Tibial artery (tissue), 4 donors: ENCODE data around the gene DEFB124.
"Not testable (repeated sequence)": the region's sequence is repeated elsewhere in the genome, so short reads cannot be mapped to it uniquely, and the experiment has no call there.

ENCODE experiments used
- DNase-seq, 2 donors: peaks; one replicate each; pipeline ENCODE4 v3.0.0-alpha.2; 2019
- H3K27ac ChIP-seq, 2 donors: fragments of 200-600 bp; sonication (generic) in 1 of 2; 1 replicate in 1 of 2; 2 replicates in 1 of 2; pipeline ENCODE4 v1.5.1; 2018 to 2019; ENCODE audit warnings: mild to moderate bottlenecking in 1 of 2
- H3K27me3 ChIP-seq, 2 donors: fragments of 200-600 bp; sonication (generic) in 1 of 2; one replicate each; pipeline versions ENCODE4 v1.5.1 to v1.6.0; 2016 to 2019
- H3K36me3 ChIP-seq, 3 donors: fragments of 200-600 bp; sonication (generic) in 2 of 3; one replicate each; pipeline ENCODE4 v1.5.1; 2016 to 2019; ENCODE audit warnings: mild to moderate bottlenecking in 2 of 3
- H3K4me1 ChIP-seq, 4 donors: fragments of 200-600 bp; sonication (generic) in 2 of 4; 1 replicate in 3 of 4; 2 replicates in 1 of 4; pipeline ENCODE4 v1.5.1; 2016 to 2019
- H3K4me3 ChIP-seq, 2 donors: fragments of 200-600 bp; sonication (generic) in 1 of 2; 1 replicate in 1 of 2; 2 replicates in 1 of 2; pipeline ENCODE4 v1.5.1; 2018 to 2019; ENCODE audit warnings: mild to moderate bottlenecking in 2 of 2
- H3K9me3 ChIP-seq, 3 donors: fragments of 200-600 bp; sonication (generic) in 1 of 3; one replicate each; pipeline ENCODE4 v1.5.1; 2016 to 2019
- CTCF ChIP-seq, 2 experiments: fragments of 200-600 bp in 1 of 2; fragments of 450-650 bp in 1 of 2; IDR thresholded peaks; one replicate each; pipeline ENCODE4 v1.5.1; 2017 to 2019; ENCODE audit warnings: antibody characterized with exemption in 2 of 2, mild to moderate bottlenecking in 1 of 2, moderate library complexity in 1 of 2
- intact Hi-C: fragments of 100-400 bp; cut with DNase I; formaldehyde crosslinking; loops from one replicate; pipeline ENCODE4 v1.15.0; 2023; ENCODE audit warnings: low total_unique reads

DEFB124 gene

GRCh38 chr20:31474097-31474436 is 860 bp downstream of the DEFB124 start:
- DNase-seq = no peak
- intact Hi-C loops = no loop called here
- peaks cover 0 to 29% (median 19%) of the 10 kb centered on the region in 4 donors for H3K4me1 ChIP-seq
- no peaks in the 10 kb centered on the region for H3K9me3 ChIP-seq
- no peak for TF ChIP-seq CTCF (IDR thresholded peaks at IDR 0.05)
- no peaks in the 10 kb centered on the region for H3K27me3 ChIP-seq
- H3K36me3 ChIP-seq = no peaks in the 10 kb centered on the region
- no peak overlapping the region for H3K4me3 ChIP-seq
- no peak overlapping the region for H3K27ac ChIP-seq

GRCh38 chr20:31473331-31474096 is 1.4 kb downstream of the DEFB124 start:
- H3K4me3 ChIP-seq = no peak overlapping the region
- no peaks in the 10 kb centered on the region for H3K9me3 ChIP-seq
- H3K4me1 ChIP-seq = peaks cover 0 to 29% (median 19%) of the 10 kb centered on the region in 4 donors
- TF ChIP-seq CTCF (IDR thresholded peaks at IDR 0.05) = no peak
- no peaks in the 10 kb centered on the region for H3K27me3 ChIP-seq
- intact Hi-C loops = no loop called here
- no peaks in the 10 kb centered on the region for H3K36me3 ChIP-seq
- no peak overlapping the region for H3K27ac ChIP-seq
- DNase-seq = no peak

- no peak for TF ChIP-seq CTCF (IDR thresholded peaks at IDR 0.05)
- no peak overlapping the region for H3K27ac ChIP-seq
- H3K27me3 ChIP-seq = no peaks in the 10 kb centered on the region
- DNase-seq = no peak
- intact Hi-C loops = no loop called here
- no peaks in the 10 kb centered on the region for H3K9me3 ChIP-seq
- peaks cover 0 to 29% (median 19%) of the 10 kb centered on the region in 4 donors for H3K4me1 ChIP-seq
- no peaks in the 10 kb centered on the region for H3K36me3 ChIP-seq
- no peak overlapping the region for H3K4me3 ChIP-seq
Measured at GRCh38 chr20:31472395-31473330, 2.3 kb downstream of the DEFB124 start.

GRCh38 chr20:31470946-31471345 is 4.0 kb downstream of the DEFB124 start:
- H3K4me3 ChIP-seq, H3K27me3 ChIP-seq, H3K36me3 ChIP-seq, H3K27ac ChIP-seq, intact Hi-C loops, H3K9me3 ChIP-seq, DNase-seq: not testable (repeated sequence)
- peaks cover 0 to 18% (median 11%) of the 10 kb centered on the region in 4 donors for H3K4me1 ChIP-seq

- H3K4me1 ChIP-seq = peaks cover 0 to 17% (median 0%) of the 10 kb centered on the region in 4 donors
- TF ChIP-seq CTCF (IDR thresholded peaks at IDR 0.05) = no peak
- intact Hi-C loops = no loop called here
- no peaks in the 10 kb centered on the region for H3K27me3 ChIP-seq
- H3K4me3 ChIP-seq = no peak overlapping the region
- H3K9me3 ChIP-seq = no peaks in the 10 kb centered on the region
- no peak overlapping the region for H3K27ac ChIP-seq
- no peaks in the 10 kb centered on the region for H3K36me3 ChIP-seq
- no peak for DNase-seq
Measured at GRCh38 chr20:31454361-31454760, 20.6 kb downstream of the DEFB124 start.

- no peaks in the 10 kb centered on the region for H3K27me3 ChIP-seq
- no peaks in the 10 kb centered on the region for H3K36me3 ChIP-seq
- H3K4me3 ChIP-seq = no peak overlapping the region
- no peak for DNase-seq
- H3K9me3 ChIP-seq = no peaks in the 10 kb centered on the region
- peaks cover 0 to 17% (median 0%) of the 10 kb centered on the region in 4 donors for H3K4me1 ChIP-seq
- TF ChIP-seq CTCF (IDR thresholded peaks at IDR 0.05) = no peak
- peak overlapping the region; percentile 69 to 76 for H3K27ac ChIP-seq
- intact Hi-C loops = no loop called here
Measured at GRCh38 chr20:31452575-31452974, 22.4 kb downstream of the DEFB124 start.
